Lower leg skin (tissue), 3 donors: Measurements from ENCODE around the gene MFSD11.

ENCODE experiments used
- CTCF ChIP-seq, 3 donors: fragments of 450-650 bp; IDR thresholded peaks; one replicate each; pipeline ENCODE4 v1.5.1; 2016; ENCODE audit warnings: antibody characterized with exemption in 3 of 3, mild to moderate bottlenecking in 3 of 3, moderate library complexity in 2 of 3
- POLR2A ChIP-seq, 2 donors: fragments of 450-650 bp; IDR thresholded peaks; one replicate each; pipeline ENCODE4 v1.6.1; 2016 to 2017; ENCODE audit warnings: antibody characterized with exemption in 2 of 2, mild to moderate bottlenecking in 1 of 2, moderate library complexity in 1 of 2

GRCh38 chr17:76784926-76785325, 47.0 kb downstream of the MFSD11 start:
- TF ChIP-seq CTCF (IDR thresholded peaks at IDR 0.05) (no peak), POLR2A (IDR thresholded peaks at IDR 0.05) (no peak)
